ENCODE data around the gene ABCA2.

- TF ChIP-seq, protein P1, sequence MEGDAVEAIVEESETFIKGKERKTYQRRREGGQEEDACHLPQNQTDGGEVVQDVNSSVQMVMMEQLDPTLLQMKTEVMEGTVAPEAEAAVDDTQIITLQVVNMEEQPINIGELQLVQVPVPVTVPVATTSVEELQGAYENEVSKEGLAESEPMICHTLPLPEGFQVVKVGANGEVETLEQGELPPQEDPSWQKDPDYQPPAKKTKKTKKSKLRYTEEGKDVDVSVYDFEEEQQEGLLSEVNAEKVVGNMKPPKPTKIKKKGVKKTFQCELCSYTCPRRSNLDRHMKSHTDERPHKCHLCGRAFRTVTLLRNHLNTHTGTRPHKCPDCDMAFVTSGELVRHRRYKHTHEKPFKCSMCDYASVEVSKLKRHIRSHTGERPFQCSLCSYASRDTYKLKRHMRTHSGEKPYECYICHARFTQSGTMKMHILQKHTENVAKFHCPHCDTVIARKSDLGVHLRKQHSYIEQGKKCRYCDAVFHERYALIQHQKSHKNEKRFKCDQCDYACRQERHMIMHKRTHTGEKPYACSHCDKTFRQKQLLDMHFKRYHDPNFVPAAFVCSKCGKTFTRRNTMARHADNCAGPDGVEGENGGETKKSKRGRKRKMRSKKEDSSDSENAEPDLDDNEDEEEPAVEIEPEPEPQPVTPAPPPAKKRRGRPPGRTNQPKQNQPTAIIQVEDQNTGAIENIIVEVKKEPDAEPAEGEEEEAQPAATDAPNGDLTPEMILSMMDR (IDR thresholded peaks at IDR 0.05; ENCODE audit: insufficient read depth, low read length, poor library complexity, severe bottlenecking) = no peak
- TF ChIP-seq EZH2phosphoT487 (conservative IDR thresholded peaks at IDR 0.05; ENCODE audit: low read length) = no peak
Observed at GRCh38 chr9:137071282-137071681, 43.2 kb upstream of the ABCA2 start.
